Measurements from ENCODE around the gene RASL11A. TPM values are rescaled to one million over a fixed set of nuclear protein-coding genes. Genes with fewer than 3 reads are reported as not detected.
A peak's percentile ranks its signal among the peaks of the same experiment; 100 is the strongest.

The RASL11A gene
- total and polyA plus RNA-seq, 2 experiments from 2014 or later, result 6.3 to 18.8 TPM

- Histone ChIP-seq H3K4me1 (ENCODE audit: insufficient read depth) (peaks cover 7% of the 10 kb centered on the region), H3K4me3 (no peak overlapping the region), H3K9me3 (ENCODE audit: low read depth) (no peaks in the 10 kb centered on the region), H3K27me3 (no peaks in the 10 kb centered on the region), H2AFZ (no peak overlapping the region), H3K79me2 (peaks cover 10% of the 10 kb centered on the region), H3K4me2 (no peak overlapping the region), H3K27ac (no peak overlapping the region), H4K20me1 (ENCODE audit: insufficient read depth, poor library complexity, severe bottlenecking) (no peaks in the 10 kb centered on the region), H3K9me2 (replicated peaks; ENCODE audit: insufficient read depth) (no peaks in the 10 kb centered on the region), H3K36me3 (replicated peaks; ENCODE audit: insufficient read depth, low read depth) (no peaks in the 10 kb centered on the region)
- WGBS (ENCODE audit: low lambda C conversion rate, missing lambda C conversion rate), result 87% methylated on average over 7 of the region's 7 CpGs
- TF ChIP-seq CTCF (IDR thresholded peaks at IDR 0.05; ENCODE audit: poor library complexity), result no peak
- TF ChIP-seq EZH2phosphoT487 (IDR thresholded peaks at IDR 0.05; ENCODE audit: low read depth, severe bottlenecking, unreplicated experiment), result no peak
- TF ChIP-seq EZH2 (IDR thresholded peaks at IDR 0.05; ENCODE audit: borderline replicate concordance), result no peak
- DNase-seq (ENCODE audit: low spot score), result no peak
Measured at GRCh38 chr13:27245610-27246009, 25.0 kb upstream of the RASL11A start.

DNA sequence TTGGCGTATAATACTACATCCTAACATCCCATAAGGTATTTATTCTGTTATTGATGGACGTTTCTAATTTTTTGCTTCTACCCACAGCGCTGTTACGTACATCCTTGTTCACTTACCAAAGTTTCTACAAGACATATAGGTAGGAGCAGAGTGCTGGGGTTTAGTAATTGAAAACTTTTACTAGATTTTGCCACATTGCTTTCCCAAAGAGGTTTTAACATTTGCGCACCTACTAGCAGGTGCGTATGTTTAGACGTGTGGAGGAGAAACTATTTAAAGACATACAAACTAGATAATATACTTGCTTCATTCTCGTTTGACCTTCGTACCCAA, 19.8 kb upstream of the RASL11A start:
- under 1% methylated on average over 9 of the region's 9 CpGs for WGBS (ENCODE audit: low lambda C conversion rate, missing lambda C conversion rate)
- Histone ChIP-seq H3K79me2 (peaks cover 54% of the 10 kb centered on the region), H4K20me1 (ENCODE audit: insufficient read depth, poor library complexity, severe bottlenecking) (peaks cover 33% of the 10 kb centered on the region), H3K27ac (peak overlapping the region; percentile 95), H3K9me2 (replicated peaks; ENCODE audit: insufficient read depth) (no peaks in the 10 kb centered on the region), H3K4me3 (peak overlapping the region; percentile 43), H3K36me3 (replicated peaks; ENCODE audit: insufficient read depth, low read depth) (no peaks in the 10 kb centered on the region), H3K4me2 (peak overlapping the region; percentile 92), H3K27me3 (no peaks in the 10 kb centered on the region), H3K4me1 (ENCODE audit: insufficient read depth) (peaks cover 17% of the 10 kb centered on the region), H2AFZ (peak overlapping the region; percentile 72), H3K9me3 (ENCODE audit: low read depth) (no peaks in the 10 kb centered on the region)
- no peak for DNase-seq (ENCODE audit: low spot score)
- TF ChIP-seq EZH2 (IDR thresholded peaks at IDR 0.05; ENCODE audit: borderline replicate concordance), result no peak

DNA sequence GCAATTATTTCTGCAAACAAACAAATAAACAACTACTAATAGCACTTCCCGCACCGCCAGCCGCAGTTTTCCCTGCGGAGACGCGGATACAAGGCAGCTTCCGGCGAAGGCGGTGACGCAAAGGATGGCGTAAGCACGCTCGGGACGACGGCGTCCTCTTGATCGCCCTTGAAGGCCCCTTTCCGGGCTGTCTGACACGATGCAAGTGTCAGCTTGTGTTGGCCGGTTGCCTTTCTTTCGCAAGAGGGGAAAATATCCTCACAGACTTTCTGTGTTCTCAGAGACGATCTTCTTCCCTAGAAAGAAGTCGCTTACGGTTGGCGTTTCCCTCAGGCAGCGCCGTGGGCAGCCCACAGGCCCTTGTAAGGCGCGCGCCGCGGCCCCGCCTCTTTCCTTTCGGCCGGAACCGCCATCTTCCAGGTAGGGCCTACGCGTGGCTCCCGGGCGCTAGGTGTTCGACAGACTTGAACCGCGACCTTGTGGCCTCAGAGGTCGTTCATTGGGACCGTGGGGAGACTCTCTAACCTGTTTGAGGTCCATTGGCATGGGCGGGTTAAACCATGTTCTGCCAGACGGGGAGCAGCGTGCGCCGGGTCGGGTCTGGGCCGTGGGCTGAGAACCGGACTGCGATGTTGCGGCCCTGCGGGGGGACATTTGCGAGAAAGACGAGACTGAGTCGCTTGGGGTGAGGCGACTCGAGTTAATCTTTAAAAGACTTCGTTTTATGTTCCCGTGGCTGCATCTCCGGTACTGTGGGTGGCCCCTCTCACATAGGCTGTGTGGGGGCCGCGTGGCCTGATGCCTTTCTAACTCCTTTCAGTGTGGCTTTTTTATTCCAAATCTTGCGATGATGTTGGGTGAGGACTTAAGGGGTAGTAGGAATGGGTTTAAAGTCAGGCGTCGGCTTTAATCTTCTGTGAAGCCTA, 19.2 kb upstream of the RASL11A start, which contains the start of gene RPL21:
TSS of gene RPL21 (plus strand) at position 393 of the 926 bp plus-strand sequence. CDS start 2,219 bp downstream, outside the sequence.
- no peaks in the 10 kb centered on the region for H3K36me3 ChIP-seq (replicated peaks; ENCODE audit: insufficient read depth, low read depth)
- no peaks in the 10 kb centered on the region for H3K9me3 ChIP-seq (ENCODE audit: low read depth)
- H3K4me2 ChIP-seq, result peak within 1 kb of the TSS; percentile 92
- WGBS (ENCODE audit: low lambda C conversion rate, missing lambda C conversion rate), result 1% methylated on average over 69 of the region's 69 CpGs
- peak; percentile 96 for DNase-seq (ENCODE audit: low spot score)
- H3K4me1 ChIP-seq (ENCODE audit: insufficient read depth), result peaks cover 17% of the 10 kb centered on the region
- H3K9me2 ChIP-seq (replicated peaks; ENCODE audit: insufficient read depth), result no peaks in the 10 kb centered on the region
- H3K27ac ChIP-seq, result peak within 1 kb of the TSS; percentile 95
- H3K4me3 ChIP-seq, result peak within 1 kb of the TSS; percentile 81
- peaks cover 60% of the 10 kb centered on the region for H3K79me2 ChIP-seq
- H3K27me3 ChIP-seq, result no peaks in the 10 kb centered on the region
- peaks cover 34% of the 10 kb centered on the region for H4K20me1 ChIP-seq (ENCODE audit: insufficient read depth, poor library complexity, severe bottlenecking)
- TF ChIP-seq CTCF (IDR thresholded peaks at IDR 0.05; ENCODE audit: poor library complexity) (no peak), EZH2 (IDR thresholded peaks at IDR 0.05; ENCODE audit: borderline replicate concordance) (no peak), EZH2phosphoT487 (IDR thresholded peaks at IDR 0.05; ENCODE audit: low read depth, severe bottlenecking, unreplicated experiment) (no peak)
- H2AFZ ChIP-seq, result peak within 1 kb of the TSS; percentile 72

DNA sequence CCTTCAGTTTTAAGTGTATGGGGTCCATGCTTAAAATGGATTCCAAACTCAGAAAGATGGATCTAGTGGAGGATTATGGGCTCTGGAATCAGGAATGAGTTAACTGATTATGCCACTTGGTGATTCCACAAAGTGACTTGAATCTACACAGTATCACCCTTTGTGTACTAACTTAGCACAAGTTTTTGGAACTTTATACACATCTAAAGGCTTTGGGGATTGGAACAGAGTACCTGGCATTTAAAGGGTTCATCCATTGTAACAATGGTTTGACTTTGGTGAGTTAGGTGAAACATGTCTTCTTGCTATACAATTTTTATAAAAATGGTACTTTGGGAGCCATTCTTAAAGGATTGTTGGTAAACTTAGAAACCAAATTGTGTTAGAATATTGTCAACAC, 18.2 kb upstream of the RASL11A start:
- H3K36me3 ChIP-seq (replicated peaks; ENCODE audit: insufficient read depth, low read depth), result no peaks in the 10 kb centered on the region
- no peaks in the 10 kb centered on the region for H3K9me3 ChIP-seq (ENCODE audit: low read depth)
- H3K4me3 ChIP-seq, result peak overlapping the region; percentile 81
- no peak for TF ChIP-seq CTCF (IDR thresholded peaks at IDR 0.05; ENCODE audit: poor library complexity)
- TF ChIP-seq EZH2 (IDR thresholded peaks at IDR 0.05; ENCODE audit: borderline replicate concordance), result no peak
- TF ChIP-seq EZH2phosphoT487 (IDR thresholded peaks at IDR 0.05; ENCODE audit: low read depth, severe bottlenecking, unreplicated experiment), result no peak
- H3K27ac ChIP-seq, result peak overlapping the region; percentile 95
- H4K20me1 ChIP-seq (ENCODE audit: insufficient read depth, poor library complexity, severe bottlenecking), result peaks cover 34% of the 10 kb centered on the region
- no peaks in the 10 kb centered on the region for H3K9me2 ChIP-seq (replicated peaks; ENCODE audit: insufficient read depth)
- peaks cover 17% of the 10 kb centered on the region for H3K4me1 ChIP-seq (ENCODE audit: insufficient read depth)
- H3K79me2 ChIP-seq, result peaks cover 65% of the 10 kb centered on the region
- H3K27me3 ChIP-seq, result no peaks in the 10 kb centered on the region
- peak overlapping the region; percentile 92 for H3K4me2 ChIP-seq
- DNase-seq (ENCODE audit: low spot score), result no peak
- H2AFZ ChIP-seq, result no peak overlapping the region
